Esophagus squamous epithelium (tissue), 4 donors: Measurements from ENCODE around the gene FPR2.

Source experiments
- CTCF ChIP-seq, 6 experiments: fragments of 450-650 bp in 4 of 6; fragments of 200-600 bp in 2 of 6; sonication (generic) in 2 of 6; IDR thresholded peaks; one replicate each; pipeline ENCODE4 v1.5.1; 2016 to 2019; ENCODE audit warnings: antibody characterized with exemption in 6 of 6, mild to moderate bottlenecking in 4 of 6, moderate library complexity in 4 of 6
- POLR2A ChIP-seq, 4 donors: fragments of 450-650 bp; IDR thresholded peaks; one replicate each; pipeline ENCODE4 v1.6.1; 2017; ENCODE audit warnings: antibody characterized with exemption in 4 of 4, mild to moderate bottlenecking in 4 of 4, moderate library complexity in 3 of 4

DNA sequence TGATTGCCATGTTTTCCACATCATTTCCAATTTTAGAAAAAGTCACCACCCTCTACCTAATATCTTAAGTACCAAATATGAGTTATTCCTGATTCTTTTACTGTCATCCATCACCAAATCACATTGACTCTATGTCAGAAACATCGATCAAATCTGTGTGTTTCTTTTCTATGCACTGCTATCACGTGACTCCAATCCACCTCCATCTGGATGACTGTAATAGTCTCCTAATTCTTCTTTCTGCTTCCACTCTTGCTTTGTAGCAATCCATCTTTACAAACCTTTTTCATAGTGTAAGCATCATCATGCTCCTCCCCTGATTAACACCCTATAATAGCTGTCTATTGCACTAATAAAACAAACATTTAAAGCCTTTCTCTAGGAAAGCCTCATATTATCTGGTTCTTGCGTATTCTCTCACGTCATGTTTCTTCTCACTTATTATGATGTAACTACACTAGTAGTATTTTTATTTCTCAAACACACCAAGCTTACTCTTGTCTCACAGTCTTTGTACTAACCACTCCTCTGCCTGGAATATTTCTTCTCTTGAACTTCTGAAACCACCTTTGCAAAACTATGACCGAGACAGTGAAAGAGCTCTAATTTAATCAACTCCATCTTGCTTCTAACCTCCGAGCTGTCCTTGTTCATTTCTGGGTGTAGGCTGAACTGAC, 23.3 kb downstream of the FPR2 start:
- TF ChIP-seq POLR2A (IDR thresholded peaks at IDR 0.05) (no peak), CTCF (IDR thresholded peaks at IDR 0.05) (no peak)
